HepG2 (cell line): Measurements from ENCODE around the gene CCDC88C. TPM values are rescaled to one million over a fixed set of nuclear protein-coding genes. Genes with fewer than 3 reads are reported as not detected.

Source experiments
- BATF2 ChIP-seq: sonication (generic); formaldehyde crosslinking; IDR thresholded peaks from 2 replicates; pipeline ENCODE4 v1.8.0; 2022; ENCODE audit warnings: mild to moderate bottlenecking, missing genetic modification reagents, moderate library complexity
- GPBP1L1 ChIP-seq: sonication (generic); formaldehyde crosslinking; IDR thresholded peaks from 2 replicates; pipeline ENCODE4 v1.5.0; 2020; ENCODE audit warnings: mild to moderate bottlenecking, missing genetic modification reagents
- HOXA5 ChIP-seq: sonication (generic); formaldehyde crosslinking; IDR thresholded peaks from 2 replicates; pipeline ENCODE4 v1.4.0; 2020; ENCODE audit warnings: missing genetic modification reagents
- HOXD1 ChIP-seq: sonication (generic); formaldehyde crosslinking; IDR thresholded peaks from 2 replicates; pipeline ENCODE4 v1.5.0; 2020; ENCODE audit warnings: missing genetic modification reagents
- KLF12 ChIP-seq: sonication (generic); formaldehyde crosslinking; IDR thresholded peaks from 2 replicates; pipeline ENCODE4 v1.4.0; 2020; ENCODE audit warnings: missing genetic modification reagents, borderline replicate concordance
- KLF15 ChIP-seq: sonication (generic); formaldehyde crosslinking; IDR thresholded peaks from 2 replicates; pipeline ENCODE4 v1.8.1; 2023; ENCODE audit warnings: borderline replicate concordance, mild to moderate bottlenecking, inconsistent platforms, missing genetic modification reagents, mixed read lengths
- NFAT5 ChIP-seq: sonication (generic); formaldehyde crosslinking; IDR thresholded peaks from 2 replicates; pipeline ENCODE4 v1.4.0; 2020; ENCODE audit warnings: missing genetic modification reagents
- NFKB2 ChIP-seq: sonication (generic); formaldehyde crosslinking; IDR thresholded peaks from 2 replicates; pipeline ENCODE4 v1.4.0; 2020; ENCODE audit warnings: missing genetic modification reagents, borderline replicate concordance
- NKX3-1 ChIP-seq: sonication (generic); formaldehyde crosslinking; IDR thresholded peaks from 2 replicates; pipeline ENCODE4 v1.5.0; 2020; ENCODE audit warnings: missing genetic modification reagents
- SAFB2 ChIP-seq: sonication (generic); formaldehyde crosslinking; IDR thresholded peaks from 2 replicates; pipeline ENCODE4 v1.5.1; 2020; ENCODE audit warnings: missing genetic modification reagents, low read depth, mild to moderate bottlenecking, borderline replicate concordance
- SRY ChIP-seq: sonication (generic); formaldehyde crosslinking; IDR thresholded peaks from 2 replicates; pipeline ENCODE4 v1.8.0; 2022; ENCODE audit warnings: mild to moderate bottlenecking, missing genetic modification reagents
- YEATS4 ChIP-seq: sonication (generic); formaldehyde crosslinking; IDR thresholded peaks from 2 replicates; pipeline ENCODE4 v1.4.0; 2020; ENCODE audit warnings: missing genetic modification reagents, borderline replicate concordance
- ZBTB1 ChIP-seq: sonication (generic); formaldehyde crosslinking; IDR thresholded peaks from 2 replicates; pipeline ENCODE4 v1.4.0; 2020; ENCODE audit warnings: missing genetic modification reagents, borderline replicate concordance
- ZBTB8A ChIP-seq: sonication (generic); formaldehyde crosslinking; IDR thresholded peaks from 2 replicates; pipeline ENCODE4 v1.4.0; 2020; ENCODE audit warnings: mild to moderate bottlenecking, low read depth, missing genetic modification reagents, borderline replicate concordance
- ZNF563 ChIP-seq: sonication (generic); formaldehyde crosslinking; IDR thresholded peaks from 2 replicates; pipeline ENCODE4 v1.8.0; 2022; ENCODE audit warnings: mild to moderate bottlenecking, moderate library complexity, missing genetic modification reagents
- ZSCAN31 ChIP-seq: sonication (generic); formaldehyde crosslinking; IDR thresholded peaks from 2 replicates; pipeline ENCODE4 v1.5.0; 2020; ENCODE audit warnings: low read depth, mild to moderate bottlenecking, missing genetic modification reagents
- ZSCAN5A ChIP-seq: sonication (generic); formaldehyde crosslinking; IDR thresholded peaks from 2 replicates; pipeline ENCODE4 v1.8.0; 2022; ENCODE audit warnings: mild to moderate bottlenecking, missing genetic modification reagents, borderline replicate concordance
- ZUFSP ChIP-seq: sonication (generic); formaldehyde crosslinking; IDR thresholded peaks from 2 replicates; pipeline ENCODE4 v1.9.0; 2021; ENCODE audit warnings: missing genetic modification reagents, mild to moderate bottlenecking, borderline replicate concordance
- polyA plus RNA-seq, 8 experiments: library from polyadenylated mRNA; depleted of rRNA in 3 of 8; stranded (reverse) in 7 of 8; unstranded in 1 of 8; fragments of >200 nt; fragmentation: Illumina TruSeq in 4 of 8; extraction: Trizol in 4 of 8; gene quantifications; 2 replicates each; pipeline versions ENCODE4 v1.2.1 to v1.2.3, GENCODE V29; 2011 to 2016; ENCODE audit warnings: low read depth in 4 of 8, missing spikeins in 1 of 8, mixed read lengths in 1 of 8; ENCODE audit not compliant: insufficient read depth in 1 of 8
- total RNA-seq, 5 experiments: library from RNA; depleted of rRNA; stranded (reverse); fragments of >200 nt; fragmentation: Illumina TruSeq; extraction: Trizol; gene quantifications; 2 replicates each; pipeline ENCODE4 v1.2.3, GENCODE V29; 2016; ENCODE audit warnings: low read depth in 1 of 5

CCDC88C gene
- total and polyA plus RNA-seq, 2 of the 13 experiments (the other 11 are each of a cell fraction or from before 2014, with no cell fraction given) = 3.6 to 11.7 TPM

GRCh38 chr14:91417983-91418386 lies 365 bp upstream of the CCDC88C start (continued):
- TF ChIP-seq NFAT5 (CRISPR knock-in tag) = peak; percentile 97
- TF ChIP-seq BATF2 (CRISPR knock-in tag) = peak; percentile 46; the same call in 1 of the 2 replicates
- peak; percentile 89; the same call in 1 of the 2 replicates for TF ChIP-seq KLF15
- TF ChIP-seq YEATS4 (CRISPR knock-in tag) = peak; percentile 93
- TF ChIP-seq ZNF563 = peak; percentile 96
- TF ChIP-seq KLF12 (CRISPR knock-in tag) = peak; percentile 75; the same call in 1 of the 2 replicates
- TF ChIP-seq GPBP1L1 (CRISPR knock-in tag) = no peak
- peak; percentile 78; the same call in 1 of the 2 replicates for TF ChIP-seq NKX3-1 (CRISPR knock-in tag)
- no peak for TF ChIP-seq HOXD1 (CRISPR knock-in tag)
- TF ChIP-seq ZSCAN31 (CRISPR knock-in tag) = peak; percentile 61
- peak; percentile 63 for TF ChIP-seq NFKB2 (CRISPR knock-in tag)
- peak; percentile 74; the same call in 1 of the 2 replicates for TF ChIP-seq SAFB2 (CRISPR knock-in tag)
- TF ChIP-seq SRY (CRISPR knock-in tag) = peak; percentile 73; the same call in 1 of the 2 replicates
- no peak for TF ChIP-seq HOXA5 (CRISPR knock-in tag)
- 0 out of 2 replicates have a peak, but pooled peaks have one; percentile 12 for TF ChIP-seq ZSCAN5A
- TF ChIP-seq ZBTB8A (CRISPR knock-in tag) = peak; percentile 64; the same call in 1 of the 2 replicates
- no peak for TF ChIP-seq ZBTB1 (CRISPR knock-in tag)
- TF ChIP-seq ZUFSP (CRISPR knock-in tag) = no peak
